HEK293 (cell line): ENCODE measurements around the gene COL19A1.
A peak's percentile ranks its signal among the peaks of the same experiment; 100 is the strongest.

Source experiments
- CTCF ChIA-PET: fragments of 350-600 bp; formaldehyde crosslinking; extraction: SDS; loops from one replicate; lab custom pipeline; 2021; ENCODE audit warnings: antibody characterized with exemption; lab: Yijun Ruan, JAX
- POLR2A ChIA-PET: fragments of 300-600 bp; formaldehyde crosslinking; extraction: SDS; loops from one replicate; lab custom pipeline; 2020; ENCODE audit warnings: antibody characterized with exemption, inconsistent platforms; lab: Yijun Ruan, JAX
- H3K27ac ChIP-seq: fragments of 200-500 bp; sonication (Bioruptor generic); 2 replicates; pipeline ENCODE4 v1.5.1; 2014; ENCODE audit warnings: low read depth, low read length, control low read depth, inconsistent platforms; ENCODE audit errors: extremely low read depth
- H3K36me3 ChIP-seq, 2 experiments: fragments of 200-500 bp in 1 of 2; sonication (Bioruptor generic) in 1 of 2; 1 replicate in 1 of 2; 2 replicates in 1 of 2; pipeline ENCODE4 v1.5.1; 2014 to 2017; ENCODE audit warnings: inconsistent platforms in 2 of 2, low read length in 2 of 2; ENCODE audit not compliant: control insufficient read depth in 2 of 2, insufficient read depth in 1 of 2
- H3K4me1 ChIP-seq: fragments of 200-500 bp; sonication (Bioruptor generic); 2 replicates; pipeline ENCODE4 v1.5.1; 2014; ENCODE audit warnings: mild to moderate bottlenecking, low read length, inconsistent platforms; ENCODE audit not compliant: control insufficient read depth, insufficient read depth
- H3K4me3 ChIP-seq: 2 replicates; pipeline ENCODE4 v1.5.1; 2011; ENCODE audit warnings: low read depth, mild to moderate bottlenecking, control low read depth, low read length, moderate library complexity
- H3K9me3 ChIP-seq: fragments of 200-500 bp; sonication (Bioruptor generic); 2 replicates; pipeline ENCODE4 v1.5.1; 2014; ENCODE audit warnings: low read depth, low read length, inconsistent platforms; ENCODE audit not compliant: control insufficient read depth, insufficient read depth
- KLF8 ChIP-seq: fragments of 450-650 bp; formaldehyde crosslinking; IDR thresholded peaks from 2 replicates; pipeline ENCODE4 v1.5.1; 2016; ENCODE audit warnings: missing biosample characterization, missing genetic modification characterization
- MZF1 ChIP-seq: fragments of 450-650 bp; formaldehyde crosslinking; IDR thresholded peaks from 2 replicates; pipeline ENCODE4 v1.5.1; 2017; ENCODE audit warnings: missing biosample characterization, missing genetic modification characterization, borderline replicate concordance
- ZBTB20 ChIP-seq: fragments of 450-650 bp; formaldehyde crosslinking; IDR thresholded peaks from 2 replicates; pipeline ENCODE4 v1.5.1; 2016; ENCODE audit warnings: missing biosample characterization, missing genetic modification characterization
- ZBTB21 ChIP-seq: fragments of 450-650 bp; formaldehyde crosslinking; IDR thresholded peaks from 2 replicates; pipeline ENCODE4 v1.5.1; 2017; ENCODE audit warnings: missing biosample characterization, missing genetic modification characterization
- ZEB2 ChIP-seq: fragments of 450-650 bp; formaldehyde crosslinking; IDR thresholded peaks from 2 replicates; pipeline ENCODE4 v1.5.1; 2016; ENCODE audit warnings: missing biosample characterization, missing genetic modification characterization
- ZNF549 ChIP-seq: fragments of 450-650 bp; IDR thresholded peaks from 2 replicates; pipeline ENCODE4 v1.5.1; 2018; ENCODE audit warnings: missing biosample characterization, missing genetic modification characterization, mild to moderate bottlenecking, inconsistent platforms, moderate library complexity
- ZNF600 ChIP-seq: fragments of 450-650 bp; formaldehyde crosslinking; IDR thresholded peaks from 2 replicates; pipeline ENCODE4 v1.5.1; 2016; ENCODE audit warnings: missing biosample characterization, missing genetic modification characterization
- ZNF629 ChIP-seq: fragments of 450-650 bp; formaldehyde crosslinking; IDR thresholded peaks from 2 replicates; pipeline ENCODE4 v1.5.1; 2017; ENCODE audit warnings: missing biosample characterization, missing genetic modification characterization
- ZNF747 ChIP-seq: fragments of 450-650 bp; formaldehyde crosslinking; IDR thresholded peaks from 2 replicates; pipeline ENCODE4 v1.5.1; 2016; ENCODE audit warnings: missing biosample characterization, missing genetic modification characterization
- ZNF843 ChIP-seq: fragments of 450-650 bp; formaldehyde crosslinking; IDR thresholded peaks from 2 replicates; pipeline ENCODE4 v1.5.1; 2016; ENCODE audit warnings: missing biosample characterization, missing genetic modification characterization
- TF ChIP-seq, protein P1 (sequence below): fragments of 450-650 bp; formaldehyde crosslinking; conservative IDR thresholded peaks from 2 replicates; pipeline ENCODE4 v1.5.1; 2016; ENCODE audit warnings: low read depth, missing biosample characterization, missing genetic modification characterization
- TF ChIP-seq, protein P2 (sequence below): fragments of 450-650 bp; formaldehyde crosslinking; IDR thresholded peaks from 2 replicates; pipeline ENCODE4 v1.5.1; 2017; ENCODE audit warnings: missing biosample characterization, missing genetic modification characterization
- TF ChIP-seq, protein P3 (sequence below): fragments of 450-650 bp; formaldehyde crosslinking; IDR thresholded peaks from 2 replicates; pipeline ENCODE4 v1.5.1; 2016; ENCODE audit warnings: missing biosample characterization, missing genetic modification characterization
- TF ChIP-seq, protein P4 (sequence below): fragments of 450-650 bp; formaldehyde crosslinking; IDR thresholded peaks from 2 replicates; pipeline ENCODE4 v1.5.1; 2016; ENCODE audit warnings: missing biosample characterization, missing genetic modification characterization, borderline replicate concordance
- TF ChIP-seq, protein P5 (sequence below): fragments of 450-650 bp; formaldehyde crosslinking; IDR thresholded peaks from 2 replicates; pipeline ENCODE4 v1.5.1; 2016; ENCODE audit warnings: missing biosample characterization, missing genetic modification characterization
- TF ChIP-seq, protein P6 (sequence below): fragments of 450-650 bp; formaldehyde crosslinking; IDR thresholded peaks from 2 replicates; pipeline ENCODE4 v1.5.1; 2016; ENCODE audit warnings: missing biosample characterization, missing genetic modification characterization

The COL19A1 gene

DNA sequence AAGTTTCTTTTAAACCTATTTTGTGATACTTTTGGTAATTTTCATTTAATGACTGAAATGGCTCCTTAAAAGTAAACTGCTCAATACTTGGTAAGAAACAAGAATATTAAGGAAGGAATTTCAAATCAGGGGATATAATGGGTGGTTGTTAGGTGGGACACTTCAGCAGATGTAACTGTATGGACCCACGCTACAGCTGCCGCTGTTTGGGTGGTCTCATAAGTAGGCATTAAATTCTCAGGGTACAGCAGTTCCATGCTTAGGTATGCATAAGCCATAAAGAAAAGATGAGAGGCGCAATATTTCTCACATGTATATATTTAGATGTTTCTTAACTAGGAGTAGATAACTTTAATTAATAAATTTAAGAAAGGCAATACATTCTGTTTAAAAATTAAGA is 35.0 kb downstream of the COL19A1 start:
- ChIA-PET POLR2A (no interaction called here), CTCF (no interaction called here)
- TF ChIP-seq, protein P1, sequence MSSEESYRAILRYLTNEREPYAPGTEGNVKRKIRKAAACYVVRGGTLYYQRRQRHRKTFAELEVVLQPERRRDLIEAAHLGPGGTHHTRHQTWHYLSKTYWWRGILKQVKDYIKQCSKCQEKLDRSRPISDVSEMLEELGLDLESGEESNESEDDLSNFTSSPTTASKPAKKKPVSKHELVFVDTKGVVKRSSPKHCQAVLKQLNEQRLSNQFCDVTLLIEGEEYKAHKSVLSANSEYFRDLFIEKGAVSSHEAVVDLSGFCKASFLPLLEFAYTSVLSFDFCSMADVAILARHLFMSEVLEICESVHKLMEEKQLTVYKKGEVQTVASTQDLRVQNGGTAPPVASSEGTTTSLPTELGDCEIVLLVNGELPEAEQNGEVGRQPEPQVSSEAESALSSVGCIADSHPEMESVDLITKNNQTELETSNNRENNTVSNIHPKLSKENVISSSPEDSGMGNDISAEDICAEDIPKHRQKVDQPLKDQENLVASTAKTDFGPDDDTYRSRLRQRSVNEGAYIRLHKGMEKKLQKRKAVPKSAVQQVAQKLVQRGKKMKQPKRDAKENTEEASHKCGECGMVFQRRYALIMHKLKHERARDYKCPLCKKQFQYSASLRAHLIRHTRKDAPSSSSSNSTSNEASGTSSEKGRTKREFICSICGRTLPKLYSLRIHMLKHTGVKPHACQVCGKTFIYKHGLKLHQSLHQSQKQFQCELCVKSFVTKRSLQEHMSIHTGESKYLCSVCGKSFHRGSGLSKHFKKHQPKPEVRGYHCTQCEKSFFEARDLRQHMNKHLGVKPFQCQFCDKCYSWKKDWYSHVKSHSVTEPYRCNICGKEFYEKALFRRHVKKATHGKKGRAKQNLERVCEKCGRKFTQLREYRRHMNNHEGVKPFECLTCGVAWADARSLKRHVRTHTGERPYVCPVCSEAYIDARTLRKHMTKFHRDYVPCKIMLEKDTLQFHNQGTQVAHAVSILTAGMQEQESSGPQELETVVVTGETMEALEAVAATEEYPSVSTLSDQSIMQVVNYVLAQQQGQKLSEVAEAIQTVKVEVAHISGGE (tag by site-specific recombination), result no peak

DNA sequence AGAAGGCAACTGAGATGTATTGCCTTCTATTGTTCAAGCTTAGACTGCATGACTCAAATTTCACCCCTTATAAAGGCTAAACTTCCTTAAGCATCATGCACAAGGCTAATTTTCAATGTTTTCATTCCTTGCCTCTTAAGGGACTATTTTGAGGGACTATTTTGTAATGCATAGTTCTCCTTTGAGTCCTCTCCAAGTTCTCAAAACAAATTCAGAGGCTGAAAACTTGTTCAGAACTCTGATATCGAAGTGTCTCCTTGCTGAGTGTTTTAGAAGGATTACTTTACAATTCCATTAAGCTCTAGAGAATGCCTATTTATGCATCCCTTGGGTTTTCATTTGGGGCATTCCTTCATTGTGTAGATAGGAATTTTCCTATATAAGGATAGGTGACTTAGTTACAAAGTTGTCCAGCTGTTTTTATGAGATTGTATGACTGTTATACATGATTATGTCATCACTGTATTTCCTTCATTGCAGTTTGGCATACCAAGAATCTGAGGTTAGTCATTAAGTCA is 41.7 kb downstream of the COL19A1 start:
- ChIA-PET CTCF (interaction anchor here (1.9 kb wide), 1 partner anchor 10 kb away, joined by 4 read pairs; no protein-coding TSS in a partner anchor), POLR2A (interaction anchor here (1.3 kb wide), 1 partner anchor 13 kb away, joined by 5 read pairs; no protein-coding TSS in a partner anchor)
- Histone ChIP-seq H3K4me1 (no peaks in the 10 kb centered on the region), H3K36me3 (no peaks in the 10 kb centered on the region), H3K27ac (no peak overlapping the region), H3K4me3 (no peak overlapping the region), H3K9me3 (no peaks in the 10 kb centered on the region)
- TF ChIP-seq, protein P2, sequence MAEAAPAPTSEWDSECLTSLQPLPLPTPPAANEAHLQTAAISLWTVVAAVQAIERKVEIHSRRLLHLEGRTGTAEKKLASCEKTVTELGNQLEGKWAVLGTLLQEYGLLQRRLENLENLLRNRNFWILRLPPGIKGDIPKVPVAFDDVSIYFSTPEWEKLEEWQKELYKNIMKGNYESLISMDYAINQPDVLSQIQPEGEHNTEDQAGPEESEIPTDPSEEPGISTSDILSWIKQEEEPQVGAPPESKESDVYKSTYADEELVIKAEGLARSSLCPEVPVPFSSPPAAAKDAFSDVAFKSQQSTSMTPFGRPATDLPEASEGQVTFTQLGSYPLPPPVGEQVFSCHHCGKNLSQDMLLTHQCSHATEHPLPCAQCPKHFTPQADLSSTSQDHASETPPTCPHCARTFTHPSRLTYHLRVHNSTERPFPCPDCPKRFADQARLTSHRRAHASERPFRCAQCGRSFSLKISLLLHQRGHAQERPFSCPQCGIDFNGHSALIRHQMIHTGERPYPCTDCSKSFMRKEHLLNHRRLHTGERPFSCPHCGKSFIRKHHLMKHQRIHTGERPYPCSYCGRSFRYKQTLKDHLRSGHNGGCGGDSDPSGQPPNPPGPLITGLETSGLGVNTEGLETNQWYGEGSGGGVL (tag by site-specific recombination), result 0 out of 2 replicates have a peak, but pooled peaks have one; percentile 9
- TF ChIP-seq KLF8 (tag by site-specific recombination) (0 out of 2 replicates have a peak, but pooled peaks have one; percentile 35), ZNF629 (peak; percentile 79), ZNF549 (tag by site-specific recombination) (no peak), ZNF747 (tag by site-specific recombination) (no peak), ZNF600 (tag by site-specific recombination) (no peak), ZNF843 (tag by site-specific recombination) (0 out of 2 replicates have a peak, but pooled peaks have one; percentile 27), ZBTB21 (peak; percentile 83; the same call in 1 of the 2 replicates), MZF1 (tag by site-specific recombination) (peak; percentile 40; the same call in 1 of the 2 replicates), ZBTB20 (0 out of 2 replicates have a peak, but pooled peaks have one; percentile 25), ZEB2 (tag by site-specific recombination) (peak; percentile 54; the same call in 1 of the 2 replicates)
- TF ChIP-seq, protein P3, sequence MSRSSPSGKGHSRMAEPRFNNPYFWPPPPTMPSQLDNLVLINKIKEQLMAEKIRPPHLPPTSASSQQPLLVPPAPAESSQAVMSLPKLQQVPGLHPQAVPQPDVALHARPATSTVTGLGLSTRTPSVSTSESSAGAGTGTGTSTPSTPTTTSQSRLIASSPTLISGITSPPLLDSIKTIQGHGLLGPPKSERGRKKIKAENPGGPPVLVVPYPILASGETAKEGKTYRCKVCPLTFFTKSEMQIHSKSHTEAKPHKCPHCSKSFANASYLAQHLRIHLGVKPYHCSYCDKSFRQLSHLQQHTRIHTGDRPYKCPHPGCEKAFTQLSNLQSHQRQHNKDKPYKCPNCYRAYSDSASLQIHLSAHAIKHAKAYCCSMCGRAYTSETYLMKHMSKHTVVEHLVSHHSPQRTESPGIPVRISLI (tag by site-specific recombination), result peak; percentile 50; the same call in 1 of the 2 replicates
- TF ChIP-seq, protein P4, sequence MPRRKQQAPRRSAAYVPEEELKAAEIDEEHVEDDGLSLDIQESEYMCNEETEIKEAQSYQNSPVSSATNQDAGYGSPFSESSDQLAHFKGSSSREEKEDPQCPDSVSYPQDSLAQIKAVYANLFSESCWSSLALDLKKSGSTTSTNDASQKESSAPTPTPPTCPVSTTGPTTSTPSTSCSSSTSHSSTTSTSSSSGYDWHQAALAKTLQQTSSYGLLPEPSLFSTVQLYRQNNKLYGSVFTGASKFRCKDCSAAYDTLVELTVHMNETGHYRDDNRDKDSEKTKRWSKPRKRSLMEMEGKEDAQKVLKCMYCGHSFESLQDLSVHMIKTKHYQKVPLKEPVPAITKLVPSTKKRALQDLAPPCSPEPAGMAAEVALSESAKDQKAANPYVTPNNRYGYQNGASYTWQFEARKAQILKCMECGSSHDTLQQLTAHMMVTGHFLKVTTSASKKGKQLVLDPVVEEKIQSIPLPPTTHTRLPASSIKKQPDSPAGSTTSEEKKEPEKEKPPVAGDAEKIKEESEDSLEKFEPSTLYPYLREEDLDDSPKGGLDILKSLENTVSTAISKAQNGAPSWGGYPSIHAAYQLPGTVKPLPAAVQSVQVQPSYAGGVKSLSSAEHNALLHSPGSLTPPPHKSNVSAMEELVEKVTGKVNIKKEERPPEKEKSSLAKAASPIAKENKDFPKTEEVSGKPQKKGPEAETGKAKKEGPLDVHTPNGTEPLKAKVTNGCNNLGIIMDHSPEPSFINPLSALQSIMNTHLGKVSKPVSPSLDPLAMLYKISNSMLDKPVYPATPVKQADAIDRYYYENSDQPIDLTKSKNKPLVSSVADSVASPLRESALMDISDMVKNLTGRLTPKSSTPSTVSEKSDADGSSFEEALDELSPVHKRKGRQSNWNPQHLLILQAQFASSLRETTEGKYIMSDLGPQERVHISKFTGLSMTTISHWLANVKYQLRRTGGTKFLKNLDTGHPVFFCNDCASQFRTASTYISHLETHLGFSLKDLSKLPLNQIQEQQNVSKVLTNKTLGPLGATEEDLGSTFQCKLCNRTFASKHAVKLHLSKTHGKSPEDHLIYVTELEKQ (tag by site-specific recombination), result 0 out of 2 replicates have a peak, but pooled peaks have one; percentile 44
- TF ChIP-seq, protein P5, sequence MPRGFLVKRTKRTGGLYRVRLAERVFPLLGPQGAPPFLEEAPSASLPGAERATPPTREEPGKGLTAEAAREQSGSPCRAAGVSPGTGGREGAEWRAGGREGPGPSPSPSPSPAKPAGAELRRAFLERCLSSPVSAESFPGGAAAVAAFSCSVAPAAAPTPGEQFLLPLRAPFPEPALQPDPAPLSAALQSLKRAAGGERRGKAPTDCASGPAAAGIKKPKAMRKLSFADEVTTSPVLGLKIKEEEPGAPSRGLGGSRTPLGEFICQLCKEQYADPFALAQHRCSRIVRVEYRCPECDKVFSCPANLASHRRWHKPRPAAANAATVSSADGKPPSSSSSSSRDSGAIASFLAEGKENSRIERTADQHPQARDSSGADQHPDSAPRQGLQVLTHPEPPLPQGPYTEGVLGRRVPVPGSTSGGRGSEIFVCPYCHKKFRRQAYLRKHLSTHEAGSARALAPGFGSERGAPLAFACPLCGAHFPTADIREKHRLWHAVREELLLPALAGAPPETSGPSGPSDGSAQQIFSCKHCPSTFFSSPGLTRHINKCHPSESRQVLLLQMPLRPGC (tag by site-specific recombination), result peak; percentile 82
- TF ChIP-seq, protein P6, sequence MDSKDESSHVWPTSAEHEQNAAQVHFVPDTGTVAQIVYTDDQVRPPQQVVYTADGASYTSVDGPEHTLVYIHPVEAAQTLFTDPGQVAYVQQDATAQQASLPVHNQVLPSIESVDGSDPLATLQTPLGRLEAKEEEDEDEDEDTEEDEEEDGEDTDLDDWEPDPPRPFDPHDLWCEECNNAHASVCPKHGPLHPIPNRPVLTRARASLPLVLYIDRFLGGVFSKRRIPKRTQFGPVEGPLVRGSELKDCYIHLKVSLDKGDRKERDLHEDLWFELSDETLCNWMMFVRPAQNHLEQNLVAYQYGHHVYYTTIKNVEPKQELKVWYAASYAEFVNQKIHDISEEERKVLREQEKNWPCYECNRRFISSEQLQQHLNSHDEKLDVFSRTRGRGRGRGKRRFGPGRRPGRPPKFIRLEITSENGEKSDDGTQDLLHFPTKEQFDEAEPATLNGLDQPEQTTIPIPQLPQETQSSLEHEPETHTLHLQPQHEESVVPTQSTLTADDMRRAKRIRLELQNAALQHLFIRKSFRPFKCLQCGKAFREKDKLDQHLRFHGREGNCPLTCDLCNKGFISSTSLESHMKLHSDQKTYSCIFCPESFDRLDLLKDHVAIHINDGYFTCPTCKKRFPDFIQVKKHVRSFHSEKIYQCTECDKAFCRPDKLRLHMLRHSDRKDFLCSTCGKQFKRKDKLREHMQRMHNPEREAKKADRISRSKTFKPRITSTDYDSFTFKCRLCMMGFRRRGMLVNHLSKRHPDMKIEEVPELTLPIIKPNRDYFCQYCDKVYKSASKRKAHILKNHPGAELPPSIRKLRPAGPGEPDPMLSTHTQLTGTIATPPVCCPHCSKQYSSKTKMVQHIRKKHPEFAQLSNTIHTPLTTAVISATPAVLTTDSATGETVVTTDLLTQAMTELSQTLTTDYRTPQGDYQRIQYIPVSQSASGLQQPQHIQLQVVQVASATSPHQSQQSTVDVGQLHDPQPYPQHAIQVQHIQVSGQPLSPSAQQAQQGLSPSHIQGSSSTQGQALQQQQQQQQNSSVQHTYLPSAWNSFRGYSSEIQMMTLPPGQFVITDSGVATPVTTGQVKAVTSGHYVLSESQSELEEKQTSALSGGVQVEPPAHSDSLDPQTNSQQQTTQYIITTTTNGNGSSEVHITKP (tag by site-specific recombination), result peak; percentile 44; the same call in 1 of the 2 replicates

More for the DNA sequence above, 35.0 kb downstream of the COL19A1 start:
- H3K4me3 ChIP-seq, result no peak overlapping the region
- H3K4me1 ChIP-seq, result no peaks in the 10 kb centered on the region
- no peaks in the 10 kb centered on the region for H3K36me3 ChIP-seq
- H3K9me3 ChIP-seq, result no peaks in the 10 kb centered on the region
- no peak overlapping the region for H3K27ac ChIP-seq
